Inflammatory macrophage treated with lipopolysaccharide for 1 hour (primary cell): ENCODE results near the gene WDR86.

Source experiments
- DNase-seq, 2 donors: peaks; one replicate each; pipeline ENCODE4 v3.0.0-alpha.2; 2020 to 2022

The WDR86 gene

DNA sequence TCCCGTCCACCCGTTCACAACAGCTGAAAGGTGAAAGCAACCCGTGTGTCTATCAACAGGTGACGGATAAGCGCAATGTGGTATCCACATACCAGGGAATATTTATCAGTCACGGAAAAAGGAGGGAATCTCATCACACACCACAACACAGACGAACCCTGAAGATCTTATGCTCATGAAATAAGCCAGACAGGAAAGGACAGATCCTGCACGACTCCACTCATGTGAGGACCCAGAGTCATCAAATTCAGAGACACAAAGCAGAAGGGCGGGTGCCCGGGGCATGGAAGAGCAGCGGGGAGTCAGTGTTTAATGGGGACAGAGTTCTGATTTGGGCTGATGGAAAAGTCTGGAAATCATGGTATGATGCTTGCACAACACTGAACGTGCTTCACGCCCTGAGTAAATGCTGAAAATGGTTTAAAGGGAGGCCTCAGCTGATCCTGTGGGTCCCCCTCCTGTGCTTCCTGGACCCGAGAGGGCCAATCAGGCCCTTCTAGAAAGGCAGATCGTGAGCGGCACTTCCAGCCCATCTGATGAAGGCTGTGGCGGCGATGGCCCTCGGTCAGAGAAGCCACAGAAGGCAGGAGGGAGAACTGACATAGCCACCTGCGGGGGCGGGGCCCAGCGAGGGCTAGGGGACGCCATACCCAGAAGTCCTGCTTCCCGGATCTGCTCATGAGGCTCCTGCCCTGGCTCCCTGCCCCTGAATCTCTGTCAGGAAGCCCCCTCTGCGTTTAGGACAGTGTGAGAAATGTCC lies 19.1 kb downstream of the WDR86 start:
- DNase-seq: no peak

- DNase-seq: peak in 1 of 2 donors; percentile 30
Observed at GRCh38 chr7:151389768-151390597, 19.9 kb downstream of the WDR86 start.

DNA sequence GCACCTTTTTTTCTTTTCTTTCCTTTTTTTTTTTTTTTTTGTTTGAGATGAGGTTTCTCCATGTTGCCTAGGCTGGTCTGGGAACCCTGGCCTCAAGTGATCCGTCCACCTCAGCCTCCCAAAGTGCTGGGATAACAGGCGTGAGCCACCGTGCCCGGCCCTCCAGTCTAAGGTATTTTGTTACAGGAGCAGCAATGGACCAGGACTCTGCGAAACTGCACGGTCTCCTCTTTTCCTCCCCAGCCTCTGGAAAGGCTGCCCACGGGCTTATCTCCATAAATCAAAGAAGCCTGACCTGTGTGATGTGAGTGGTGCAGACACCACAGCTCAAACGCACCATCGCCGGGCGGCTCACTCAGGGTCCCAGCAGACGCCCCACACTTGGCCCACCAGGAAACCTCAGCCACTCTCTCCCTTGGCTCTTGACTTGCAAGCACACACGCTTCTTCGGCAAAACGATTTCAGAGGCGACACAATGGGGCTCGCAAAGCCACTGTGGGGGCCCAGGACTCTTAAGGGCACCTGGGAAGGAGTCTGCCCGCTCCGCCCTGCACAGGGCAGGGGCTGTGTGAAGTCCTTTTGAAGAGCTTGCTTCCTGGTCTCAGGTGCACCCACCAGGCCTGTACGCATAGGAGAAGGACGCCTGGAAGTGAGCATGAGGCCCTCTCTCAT lies 20.6 kb downstream of the WDR86 start:
- no peak for DNase-seq

DNA sequence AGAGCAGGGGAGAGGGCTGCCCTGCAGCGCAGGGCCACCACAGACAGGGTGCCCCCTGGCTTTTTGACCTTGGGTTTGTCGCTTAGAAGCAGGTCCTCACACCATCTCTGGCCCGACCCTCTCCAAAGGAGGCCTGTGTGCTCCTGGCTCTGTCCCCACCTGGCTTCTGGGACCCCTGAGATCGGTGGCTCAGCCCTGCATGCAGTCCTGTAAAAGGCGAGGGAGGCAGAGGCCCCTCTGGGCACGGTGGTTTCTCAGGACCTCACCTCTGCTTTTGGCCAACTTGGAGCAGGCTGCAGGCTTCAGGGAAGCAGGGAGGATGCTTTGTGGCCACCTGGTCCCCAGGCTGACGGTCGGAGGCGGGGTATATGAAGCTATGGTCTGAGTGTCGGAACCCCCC lies 21.4 kb downstream of the WDR86 start:
- no peak for DNase-seq

- no peak for DNase-seq
Observed at GRCh38 chr7:151388007-151388297, 21.9 kb downstream of the WDR86 start.

GRCh38 chr7:151387161-151388006 lies 22.5 kb downstream of the WDR86 start:
- no peak for DNase-seq

GRCh38 chr7:151386301-151387160 lies 23.3 kb downstream of the WDR86 start:
- no peak for DNase-seq

- DNase-seq: no peak
Observed at GRCh38 chr7:151385626-151386300, 24.1 kb downstream of the WDR86 start.

DNA sequence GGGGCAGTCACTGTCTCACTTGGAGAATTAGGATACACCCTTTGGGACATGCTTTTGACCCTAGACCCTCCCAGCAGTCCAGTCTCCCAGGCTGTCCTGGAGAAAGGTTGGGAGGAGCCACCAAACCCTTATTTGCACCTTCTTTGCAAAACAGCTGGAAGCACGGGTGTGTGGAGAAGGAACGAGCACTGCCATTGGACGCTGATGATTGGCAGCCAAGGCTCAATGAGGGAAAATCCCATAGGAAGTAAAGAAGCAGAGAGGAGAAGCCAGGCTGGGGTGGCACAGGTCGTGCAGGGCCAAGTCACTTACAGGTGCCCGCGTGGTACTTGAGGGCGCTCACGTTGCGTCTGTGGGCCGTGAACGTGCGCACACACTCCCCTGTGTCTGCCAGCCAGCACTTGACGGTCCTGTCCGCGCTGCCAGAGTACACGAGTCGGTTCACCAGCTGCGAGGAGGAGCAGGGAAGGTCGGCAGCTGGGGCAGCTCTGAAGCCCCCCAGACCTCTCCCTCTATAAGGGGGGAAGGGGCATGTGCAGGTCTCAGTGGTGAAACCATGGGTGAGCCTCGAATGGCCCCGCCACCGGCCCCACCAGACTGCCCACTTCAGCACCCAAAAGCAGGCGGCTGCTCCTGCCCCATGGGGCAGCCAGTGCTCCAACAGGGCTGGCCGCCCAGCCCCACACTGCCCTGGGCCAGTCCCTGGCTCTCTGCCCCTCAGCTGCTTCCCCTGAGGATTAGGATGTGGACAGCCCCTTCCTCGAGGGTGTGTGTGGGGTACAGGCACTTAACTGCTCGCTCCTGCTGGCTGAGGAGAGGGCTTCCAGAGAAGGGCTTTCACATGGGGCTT lies 24.8 kb downstream of the WDR86 start:
- DNase-seq: no peak

DNA sequence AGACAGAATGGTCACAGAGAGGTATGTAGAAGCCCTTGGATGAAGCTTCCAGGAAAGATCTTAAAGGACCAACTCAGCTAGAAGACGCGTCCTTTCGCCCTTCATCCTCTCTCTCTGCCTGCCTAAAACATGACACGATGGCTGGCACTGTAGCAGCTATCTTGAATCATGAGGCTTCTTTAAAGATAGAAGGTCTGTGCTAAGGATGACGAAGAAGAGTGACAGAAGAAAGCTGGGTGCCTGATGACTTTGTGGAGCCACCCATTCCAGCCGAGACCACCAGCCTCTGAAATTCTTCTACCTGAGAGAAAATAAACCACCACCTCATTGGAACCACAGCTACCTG lies 25.5 kb downstream of the WDR86 start:
- DNase-seq: no peak

DNA sequence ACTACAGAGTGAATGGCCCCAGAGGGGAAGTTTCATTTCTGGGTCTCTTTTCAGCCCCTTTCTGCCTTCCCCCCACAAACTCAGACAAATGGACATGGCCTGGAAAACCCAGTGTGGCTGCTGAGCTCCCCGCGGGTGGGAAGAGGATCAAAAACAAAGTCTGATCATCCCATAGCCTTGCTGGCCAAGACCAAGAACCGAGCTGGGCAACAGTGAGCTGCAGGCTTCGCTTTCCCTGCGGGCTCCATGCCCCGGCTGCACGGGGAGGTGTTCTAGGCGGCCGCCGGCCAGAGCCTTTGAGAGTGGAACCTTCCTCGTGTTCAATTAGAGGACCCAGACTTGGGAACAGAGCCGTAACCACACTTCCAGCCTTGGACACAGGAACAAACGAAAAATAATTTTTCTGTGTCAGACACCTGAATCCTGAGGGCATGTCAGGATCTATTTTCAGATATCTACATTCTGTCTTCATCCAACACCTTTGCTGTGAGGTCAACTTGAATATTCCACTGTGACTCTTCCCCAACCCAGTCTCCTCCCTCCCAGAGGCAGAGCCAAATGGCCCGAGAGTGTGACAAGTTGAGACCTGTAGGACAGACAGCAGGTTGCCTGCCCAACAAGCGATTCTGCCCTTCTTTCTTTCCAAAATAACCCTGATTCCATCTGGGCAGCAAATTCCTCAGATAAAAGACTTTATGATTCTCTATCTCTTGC lies 26.0 kb downstream of the WDR86 start:
- DNase-seq: no peak

DNA sequence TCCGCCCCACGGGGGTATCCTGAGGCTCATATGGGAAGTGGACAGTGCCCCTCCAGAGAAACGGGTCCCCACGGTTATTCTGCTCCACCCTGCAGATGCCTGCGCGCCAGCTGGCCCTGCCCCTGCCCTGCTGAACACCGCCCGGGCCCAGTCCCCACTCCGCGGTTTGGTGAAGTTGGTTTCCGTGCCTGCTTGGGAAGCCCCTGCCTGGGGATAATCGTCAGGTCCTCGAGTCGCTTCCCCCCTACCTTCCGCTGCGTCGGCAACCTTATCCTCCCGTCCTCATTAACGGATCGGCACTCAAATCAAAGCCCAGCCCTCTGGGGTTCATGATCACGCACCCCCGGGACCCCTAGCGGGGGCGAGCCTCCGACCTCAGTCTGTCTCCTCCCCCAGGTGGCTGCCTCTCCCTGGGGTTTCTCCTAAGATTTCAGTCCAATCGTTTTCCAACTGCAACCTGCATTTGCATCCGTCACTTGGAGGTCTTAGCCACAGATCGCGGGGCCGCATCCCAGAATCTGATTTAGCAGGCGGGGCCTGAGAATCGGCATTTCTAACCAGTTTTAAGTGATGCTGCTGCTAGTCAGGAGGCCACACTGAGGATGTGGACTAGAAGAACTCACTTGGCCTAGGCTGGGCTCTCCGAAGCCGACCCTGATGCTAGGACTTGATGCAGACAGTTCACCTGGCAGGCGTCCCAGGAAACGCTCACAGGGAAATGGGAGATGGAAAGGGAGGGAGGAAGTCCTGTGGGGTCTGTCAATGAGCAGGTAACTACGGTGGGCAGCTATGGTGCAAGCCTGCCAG lies 27.6 kb downstream of the WDR86 start:
- DNase-seq: no peak

- DNase-seq: no peak
Observed at GRCh38 chr7:151381348-151382078, 28.3 kb downstream of the WDR86 start.

DNA sequence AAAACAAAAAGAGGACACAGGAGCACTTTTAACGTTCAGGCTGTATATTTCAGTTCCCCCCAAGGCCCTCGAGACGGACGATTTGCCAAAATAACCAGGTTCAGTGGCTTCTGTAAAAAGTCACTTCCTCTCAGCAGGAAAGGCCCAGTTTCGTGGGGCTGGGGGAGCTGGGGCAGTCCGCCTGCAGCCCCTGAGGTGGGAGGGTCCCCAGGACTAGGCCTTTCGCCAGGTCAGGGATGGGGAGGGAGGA lies 28.8 kb downstream of the WDR86 start:
- DNase-seq: no peak

DNA sequence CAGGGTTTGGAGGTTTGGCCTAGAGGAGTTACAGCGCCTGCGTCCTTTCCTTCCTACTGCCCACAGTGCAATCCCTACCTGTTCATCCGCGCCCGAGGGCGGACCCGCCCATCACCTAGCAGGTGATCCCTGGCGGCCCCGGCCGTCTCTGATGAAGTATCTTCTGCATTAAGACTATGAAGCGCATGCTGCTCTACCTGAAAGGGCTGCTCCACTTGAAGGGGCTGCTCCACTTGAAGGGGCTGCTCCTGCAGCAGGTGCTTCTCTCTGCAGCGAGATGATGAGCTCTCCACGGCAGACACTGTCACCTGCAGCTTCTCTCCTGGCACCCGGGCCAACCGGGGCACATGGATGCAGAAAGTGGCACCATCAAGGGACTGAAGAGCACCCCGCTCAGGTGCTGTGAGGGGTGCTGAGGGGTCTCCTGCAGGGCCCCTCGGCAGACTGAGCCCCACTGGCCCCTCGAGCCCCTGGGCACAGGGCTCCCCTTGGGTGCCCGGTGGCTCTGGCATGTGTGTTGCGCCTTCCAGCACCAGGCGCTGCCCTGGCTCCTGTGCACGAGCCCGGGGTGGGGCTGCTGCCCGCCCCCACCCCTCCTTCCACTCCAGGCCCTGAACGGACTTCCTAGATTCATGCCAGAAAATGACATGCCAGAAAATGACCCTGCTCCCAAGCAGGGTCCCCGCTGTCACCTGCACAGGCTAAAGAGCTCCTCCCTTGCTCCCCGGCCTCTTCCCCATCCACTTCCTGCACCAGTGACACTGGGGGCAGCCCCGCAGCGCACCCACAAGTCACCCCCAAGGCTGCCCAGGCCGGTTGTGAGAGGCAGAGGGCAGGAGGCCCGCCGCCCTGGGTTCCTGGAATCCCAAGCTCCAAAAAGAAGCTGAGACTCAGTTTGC lies 29.4 kb downstream of the WDR86 start:
- no peak for DNase-seq

GRCh38 chr7:151379534-151380198 lies 30.2 kb downstream of the WDR86 start:
- no peak for DNase-seq

GRCh38 chr7:151379193-151379520 lies 30.7 kb downstream of the WDR86 start:
- no peak for DNase-seq
